HepG2 (cell line): ENCODE measurements around the gene ABCC3. TPM values are rescaled to one million over a fixed set of nuclear protein-coding genes. Genes with fewer than 3 reads are reported as not detected.

ENCODE experiments used
- ATF4 ChIP-seq, 2 experiments: fragments of 450-650 bp in 1 of 2; sonication (generic) in 1 of 2; formaldehyde crosslinking; IDR thresholded peaks; 2 replicates each; pipeline versions ENCODE4 v1.5.0 to v1.8.0; 2020 to 2022; ENCODE audit warnings: mild to moderate bottlenecking in 1 of 2, missing genetic modification reagents in 1 of 2
- DZIP1 ChIP-seq: sonication (generic); formaldehyde crosslinking; IDR thresholded peaks from 2 replicates; pipeline ENCODE4 v1.5.0; 2020; ENCODE audit warnings: mild to moderate bottlenecking, missing genetic modification reagents
- ETV5 ChIP-seq: IDR thresholded peaks from 2 replicates; pipeline ENCODE4 v1.6.1; 2018; ENCODE audit warnings: missing biosample characterization, missing genetic modification reagents, inconsistent platforms, borderline replicate concordance
- KDM6A ChIP-seq: IDR thresholded peaks from 2 replicates; pipeline ENCODE4 v1.6.1; 2016; ENCODE audit warnings: low read depth
- KMT2A ChIP-seq: sonication (generic); formaldehyde crosslinking; IDR thresholded peaks from 2 replicates; pipeline ENCODE4 v1.4.0; 2020; ENCODE audit warnings: missing genetic modification reagents
- MYNN ChIP-seq: sonication (generic); formaldehyde crosslinking; IDR thresholded peaks from 2 replicates; pipeline ENCODE4 v1.4.0; 2020; ENCODE audit warnings: mild to moderate bottlenecking, low read depth, missing genetic modification reagents
- MZF1 ChIP-seq: sonication (generic); formaldehyde crosslinking; IDR thresholded peaks from 2 replicates; pipeline ENCODE4 v1.8.1; 2023; ENCODE audit warnings: mild to moderate bottlenecking, missing genetic modification reagents, borderline replicate concordance
- NONO ChIP-seq, 2 experiments: fragments of 450-650 bp in 1 of 2; sonication (generic) in 1 of 2; formaldehyde crosslinking in 1 of 2; IDR thresholded peaks in 1 of 2; conservative IDR thresholded peaks in 1 of 2; 2 replicates each; pipeline versions ENCODE4 v1.6.1 to v1.8.0; 2017 to 2022; ENCODE audit warnings: mild to moderate bottlenecking in 1 of 2, missing genetic modification reagents in 1 of 2, moderate library complexity in 1 of 2
- RFXANK ChIP-seq: IDR thresholded peaks from 2 replicates; pipeline ENCODE4 v1.6.1; 2016
- SAFB2 ChIP-seq: sonication (generic); formaldehyde crosslinking; IDR thresholded peaks from 2 replicates; pipeline ENCODE4 v1.5.1; 2020; ENCODE audit warnings: missing genetic modification reagents, low read depth, mild to moderate bottlenecking, borderline replicate concordance
- TMF1 ChIP-seq: sonication (generic); formaldehyde crosslinking; IDR thresholded peaks from 2 replicates; pipeline ENCODE4 v1.8.1; 2022; ENCODE audit warnings: low read depth, missing genetic modification reagents
- ZBTB7B ChIP-seq: sonication (generic); formaldehyde crosslinking; IDR thresholded peaks from 2 replicates; pipeline ENCODE4 v1.4.0; 2020; ENCODE audit warnings: missing genetic modification reagents
- ZFP62 ChIP-seq: sonication (generic); formaldehyde crosslinking; IDR thresholded peaks from 2 replicates; pipeline ENCODE4 v1.4.0; 2020; ENCODE audit warnings: missing genetic modification reagents
- ZMYM4 ChIP-seq: sonication (generic); formaldehyde crosslinking; IDR thresholded peaks from 2 replicates; pipeline ENCODE4 v1.8.1; 2023; ENCODE audit warnings: mild to moderate bottlenecking, missing genetic modification reagents
- ZNF224 ChIP-seq: sonication (generic); formaldehyde crosslinking; IDR thresholded peaks from 2 replicates; pipeline ENCODE4 v1.5.0; 2020; ENCODE audit warnings: mild to moderate bottlenecking, missing genetic modification reagents
- ZNF292 ChIP-seq: sonication (generic); formaldehyde crosslinking; IDR thresholded peaks from 2 replicates; pipeline ENCODE4 v1.8.1; 2022; ENCODE audit warnings: mild to moderate bottlenecking, low read depth, missing genetic modification reagents, borderline replicate concordance
- ZNF354B ChIP-seq: sonication (generic); formaldehyde crosslinking; IDR thresholded peaks from 2 replicates; pipeline ENCODE4 v1.8.0; 2022; ENCODE audit warnings: mild to moderate bottlenecking, missing genetic modification reagents
- ZNF543 ChIP-seq: sonication (generic); formaldehyde crosslinking; IDR thresholded peaks from 2 replicates; pipeline ENCODE4 v1.4.0; 2020; ENCODE audit warnings: mild to moderate bottlenecking, missing genetic modification reagents
- polyA plus RNA-seq, 8 experiments: library from polyadenylated mRNA; depleted of rRNA in 3 of 8; stranded (reverse) in 7 of 8; unstranded in 1 of 8; fragments of >200 nt; fragmentation: Illumina TruSeq in 4 of 8; extraction: Trizol in 4 of 8; gene quantifications; 2 replicates each; pipeline versions ENCODE4 v1.2.1 to v1.2.3, GENCODE V29; 2011 to 2016; ENCODE audit warnings: low read depth in 4 of 8, missing spikeins in 1 of 8, mixed read lengths in 1 of 8; ENCODE audit not compliant: insufficient read depth in 1 of 8
- total RNA-seq, 5 experiments: library from RNA; depleted of rRNA; stranded (reverse); fragments of >200 nt; fragmentation: Illumina TruSeq; extraction: Trizol; gene quantifications; 2 replicates each; pipeline ENCODE4 v1.2.3, GENCODE V29; 2016; ENCODE audit warnings: low read depth in 1 of 5
- TF ChIP-seq, protein P1 (sequence below): sonication (generic); formaldehyde crosslinking; IDR thresholded peaks from 2 replicates; pipeline ENCODE4 v1.8.0; 2022; ENCODE audit warnings: missing genetic modification reagents, mild to moderate bottlenecking, inconsistent platforms, borderline replicate concordance

The ABCC3 gene
- total and polyA plus RNA-seq, 2 of the 13 experiments (the other 11 are each of a cell fraction or from before 2014, with no cell fraction given), result 25.2 to 50.7 TPM

GRCh38 chr17:50707289-50708049 lies 72.8 kb downstream of the ABCC3 start, which contains the start of gene ANKRD40 (continued):
- no peak for TF ChIP-seq NONO (IDR thresholded peaks at IDR 0.05)
- peak; percentile 0 for TF ChIP-seq NONO (CRISPR knock-in tag; conservative IDR thresholded peaks at IDR 0.05)
- no peak for TF ChIP-seq KDM6A (CRISPR knock-in tag)
- TF ChIP-seq TMF1 (CRISPR knock-in tag), result 0 out of 2 replicates have a peak, but pooled peaks have one; percentile 24
- peak; percentile 96 for TF ChIP-seq KMT2A (CRISPR knock-in tag)
- peak; percentile 58; the same call in 1 of the 2 replicates for TF ChIP-seq MYNN (CRISPR knock-in tag)
- peak in 1 of 2 experiments; percentile 78; a peak in 2 of 4 replicates for TF ChIP-seq ATF4 (CRISPR knock-in tag; IDR thresholded peaks at IDR 0.05)
- TF ChIP-seq ETV5, result peak; percentile 76; the same call in 1 of the 2 replicates
- TF ChIP-seq ZNF224, result no peak
- TF ChIP-seq SAFB2 (CRISPR knock-in tag), result no peak
- TF ChIP-seq ZNF543 (CRISPR knock-in tag), result peak; percentile 81; the same call in 1 of the 2 replicates
- TF ChIP-seq ZFP62, result 0 out of 2 replicates have a peak, but pooled peaks have one; percentile 65
- peak; percentile 82 for TF ChIP-seq ZBTB7B (CRISPR knock-in tag)
- TF ChIP-seq DZIP1, result peak; percentile 79; the same call in 1 of the 2 replicates
- TF ChIP-seq ZNF354B, result no peak
- peak; percentile 49; the same call in 1 of the 2 replicates for TF ChIP-seq ZNF292
- peak; percentile 93 for TF ChIP-seq MZF1 (CRISPR knock-in tag)
- peak; percentile 66 for TF ChIP-seq ZMYM4 (CRISPR knock-in tag)
- TF ChIP-seq, protein P1, sequence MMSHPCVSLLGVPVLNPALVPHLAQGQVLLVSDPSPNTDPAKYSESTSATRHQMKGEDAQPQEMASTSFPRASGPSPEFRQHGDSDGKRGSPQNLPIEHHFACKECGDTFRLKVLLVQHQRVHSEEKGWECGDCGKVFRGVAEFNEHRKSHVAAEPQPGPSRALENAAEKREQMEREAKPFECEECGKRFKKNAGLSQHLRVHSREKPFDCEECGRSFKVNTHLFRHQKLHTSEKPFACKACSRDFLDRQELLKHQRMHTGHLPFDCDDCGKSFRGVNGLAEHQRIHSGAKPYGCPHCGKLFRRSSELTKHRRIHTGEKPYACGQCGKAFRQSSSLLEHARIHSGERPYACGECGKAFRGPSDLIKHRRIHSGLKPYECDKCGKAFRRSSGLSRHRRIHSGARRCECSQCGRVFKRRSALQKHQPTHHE (CRISPR knock-in tag), result peak; percentile 52; the same call in 1 of the 2 replicates
- TF ChIP-seq RFXANK (CRISPR knock-in tag), result no peak; the same call in 1 of the 2 replicates
